HCT116 (cell line): ENCODE data around the gene SERINC5.

Experiments
- CTCF ChIP-seq, 3 experiments: fragments of 200-600 bp in 1 of 3; sonication (generic) in 1 of 3; IDR thresholded peaks in 2 of 3; conservative IDR thresholded peaks in 1 of 3; 2 replicates each; pipeline ENCODE4 v1.5.1; 2012 to 2017; ENCODE audit warnings: low read depth in 2 of 3, low read length in 2 of 3, antibody characterized with exemption in 1 of 3, borderline replicate concordance in 1 of 3, control low read depth in 1 of 3, mild to moderate bottlenecking in 1 of 3, mixed read lengths in 1 of 3, mixed run types in 1 of 3, moderate library complexity in 1 of 3; ENCODE audit not compliant: insufficient read depth in 1 of 3
- EGR1 ChIP-seq: IDR thresholded peaks from 2 replicates; pipeline ENCODE4 v1.6.1; 2012; ENCODE audit warnings: low read depth
- EZH2phosphoT487 ChIP-seq: fragments of 200-600 bp; IDR thresholded peaks from 2 replicates; pipeline ENCODE4 v1.6.1; 2018; ENCODE audit warnings: antibody characterized with exemption, borderline replicate concordance
- MAX ChIP-seq: IDR thresholded peaks from 2 replicates; pipeline ENCODE4 v1.6.1; 2012
- POLR2A ChIP-seq: IDR thresholded peaks from 2 replicates; pipeline ENCODE4 v1.7.0; 2011; ENCODE audit warnings: borderline replicate concordance; ENCODE audit not compliant: insufficient read depth, insufficient read length; ENCODE audit errors: extremely low read depth
- POLR2AphosphoS5 ChIP-seq: IDR thresholded peaks from 2 replicates; pipeline ENCODE4 v1.6.1; 2011; ENCODE audit warnings: mild to moderate bottlenecking, low read depth, low read length, moderate library complexity
- SIN3A ChIP-seq: IDR thresholded peaks from 2 replicates; pipeline ENCODE4 v1.6.1; 2012; ENCODE audit warnings: low read depth
- SP1 ChIP-seq: IDR thresholded peaks from 2 replicates; pipeline ENCODE4 v1.6.1; 2012; ENCODE audit warnings: low read depth
- SRF ChIP-seq: IDR thresholded peaks from 2 replicates; pipeline ENCODE4 v1.6.1; 2012; ENCODE audit warnings: low read depth
- ZNF274 ChIP-seq: fragments of 200-500 bp; sonication (Bioruptor generic); IDR thresholded peaks from 2 replicates; pipeline ENCODE4 v1.6.1; 2014; ENCODE audit warnings: mild to moderate bottlenecking, low read depth, low read length, inconsistent platforms

- TF ChIP-seq POLR2A (no peak), CTCF (IDR thresholded peaks at IDR 0.05 in 2 of 3, conservative IDR thresholded peaks at IDR 0.05 in 1 of 3; ENCODE audit: borderline replicate concordance in 1 of 3, insufficient read depth in 1 of 3, low read depth in 2 of 3, low read length in 2 of 3) (no peak), EGR1 (no peak), SRF (no peak), MAX (no peak), EZH2phosphoT487 (no peak), POLR2AphosphoS5 (no peak), SP1 (no peak), SIN3A (no peak), ZNF274 (no peak)
Observed at GRCh38 chr5:80127116-80127552, 128.7 kb downstream of the SERINC5 start.
